ENCODE data around the gene SEMA3G. TPM values are rescaled to one million over a fixed set of nuclear protein-coding genes. Genes with fewer than 3 reads are reported as not detected.

SEMA3G gene
- total RNA-seq, 1 experiment from 2014 or later, result 0.32 TPM

GRCh38 chr3:52428151-52429005, 16.5 kb downstream of the SEMA3G start:
- H3K27ac Mint-ChIP-seq (ENCODE audit: unreplicated experiment), result no peak overlapping the region
- peak; percentile 63 to 65 for DNase-seq
- Histone ChIP-seq H3K4me1 (peaks cover 15% of the 10 kb centered on the region), H3K27me3 (replicated peaks; ENCODE audit: control insufficient read depth, insufficient read depth, low read length) (no peaks in the 10 kb centered on the region), H3K36me3 (ENCODE audit: control insufficient read depth, insufficient read depth, low read length) (no peaks in the 10 kb centered on the region), H3K9me3 (no peaks in the 10 kb centered on the region), H3K4me3 (ENCODE audit: low read depth, low read length) (no peak overlapping the region)
- no peak overlapping the region for H3K4me3 Mint-ChIP-seq (ENCODE audit: unreplicated experiment)
- H3K9me3 Mint-ChIP-seq (ENCODE audit: unreplicated experiment), result no peaks in the 10 kb centered on the region
- intact Hi-C loops (cut with micrococcal nuclease; ENCODE audit: unreplicated experiment), result loop anchor here (1.0 to 10.0 kb wide), 3 partner anchors 16 to 256 kb away; partner anchors contain the start of genes GNL3 and PBRM1
- no TSS peak for BruUV-seq (replicated peaks)
- no peaks in the 10 kb centered on the region for H3K27me3 Mint-ChIP-seq (ENCODE audit: insufficient read depth, unreplicated experiment)
- H3K4me1 Mint-ChIP-seq (ENCODE audit: low read depth, unreplicated experiment), result no peaks in the 10 kb centered on the region
- ChIA-PET CTCF (interaction anchor here (1.3 kb wide), 1 partner anchor 90 kb away, joined by 3 read pairs; no protein-coding TSS in a partner anchor), POLR2A (interaction anchor here (0.6 kb wide), 1 partner anchor 256 kb away, joined by 3 read pairs; no protein-coding TSS in a partner anchor)
- TF ChIP-seq CTCF (IDR thresholded peaks at IDR 0.05; ENCODE audit: insufficient read depth in 1 of 2, low read depth in 1 of 2, low read length in 1 of 2, severe bottlenecking in 1 of 2, unreplicated experiment in 1 of 2), result peak; percentile 65 to 80
- H3K36me3 Mint-ChIP-seq (ENCODE audit: insufficient read depth, unreplicated experiment), result no peaks in the 10 kb centered on the region

GRCh38 chr3:52423173-52423572, 21.7 kb downstream of the SEMA3G start:
- CTCF ChIA-PET, result interaction anchor here (1.2 kb wide), 1 partner anchor 11 kb away, joined by 6 read pairs; no protein-coding TSS in a partner anchor

More at GRCh38 chr3:52423173-52423572, 21.7 kb downstream of the SEMA3G start:
- no peaks in the 10 kb centered on the region for H3K27me3 Mint-ChIP-seq (ENCODE audit: insufficient read depth, unreplicated experiment)
- no peaks in the 10 kb centered on the region for H3K4me1 Mint-ChIP-seq (ENCODE audit: low read depth, unreplicated experiment)
- no peak for DNase-seq
- no peaks in the 10 kb centered on the region for H3K9me3 ChIP-seq
- BruUV-seq (replicated peaks), result no TSS peak
- H3K4me3 Mint-ChIP-seq (ENCODE audit: unreplicated experiment), result no peak overlapping the region
- H3K4me1 ChIP-seq, result no peaks in the 10 kb centered on the region
- H3K36me3 Mint-ChIP-seq (ENCODE audit: insufficient read depth, unreplicated experiment), result no peaks in the 10 kb centered on the region
- POLR2A ChIA-PET, result no interaction called here
- TF ChIP-seq CTCF (IDR thresholded peaks at IDR 0.05; ENCODE audit: insufficient read depth in 1 of 2, low read depth in 1 of 2, low read length in 1 of 2, severe bottlenecking in 1 of 2, unreplicated experiment in 1 of 2), result no peak
- H3K36me3 ChIP-seq (ENCODE audit: control insufficient read depth, insufficient read depth, low read length), result no peaks in the 10 kb centered on the region
- intact Hi-C loops (cut with micrococcal nuclease; ENCODE audit: unreplicated experiment), result loop anchor here (10.0 kb wide), 1 partner anchor 262 kb away; the partner anchor contains the start of genes GNL3 and PBRM1
- H3K9me3 Mint-ChIP-seq (ENCODE audit: unreplicated experiment), result no peaks in the 10 kb centered on the region
- H3K27ac Mint-ChIP-seq (ENCODE audit: unreplicated experiment), result no peak overlapping the region
- no peak overlapping the region for H3K4me3 ChIP-seq (ENCODE audit: low read depth, low read length)
- H3K27me3 ChIP-seq (replicated peaks; ENCODE audit: control insufficient read depth, insufficient read depth, low read length), result no peaks in the 10 kb centered on the region
